KOPT-K1 (cell line): Measurements from ENCODE around the gene EMILIN1.
A peak's percentile ranks its signal among the peaks of the same experiment; 100 is the strongest.

ENCODE experiments used
- H3K27ac ChIP-seq: fragments of 200-600 bp; sonication (generic); 2 replicates; pipeline ENCODE4 v1.5.1; 2016; ENCODE audit warnings: antibody characterized with exemption, mild to moderate bottlenecking, low read depth, low read length; ENCODE audit not compliant: poor library complexity, severe bottlenecking
- H3K36me3 ChIP-seq: fragments of 200-600 bp; sonication (generic); 2 replicates; pipeline ENCODE4 v1.5.1; 2017; ENCODE audit warnings: antibody characterized with exemption, mild to moderate bottlenecking, low read length, moderate library complexity; ENCODE audit not compliant: insufficient read depth
- H3K9me3 ChIP-seq: fragments of 200-600 bp; sonication (generic); 2 replicates; pipeline ENCODE4 v1.5.1; 2017; ENCODE audit warnings: antibody characterized with exemption, low read length, mild to moderate bottlenecking; ENCODE audit not compliant: insufficient read depth, poor library complexity, severe bottlenecking

Gene EMILIN1

DNA sequence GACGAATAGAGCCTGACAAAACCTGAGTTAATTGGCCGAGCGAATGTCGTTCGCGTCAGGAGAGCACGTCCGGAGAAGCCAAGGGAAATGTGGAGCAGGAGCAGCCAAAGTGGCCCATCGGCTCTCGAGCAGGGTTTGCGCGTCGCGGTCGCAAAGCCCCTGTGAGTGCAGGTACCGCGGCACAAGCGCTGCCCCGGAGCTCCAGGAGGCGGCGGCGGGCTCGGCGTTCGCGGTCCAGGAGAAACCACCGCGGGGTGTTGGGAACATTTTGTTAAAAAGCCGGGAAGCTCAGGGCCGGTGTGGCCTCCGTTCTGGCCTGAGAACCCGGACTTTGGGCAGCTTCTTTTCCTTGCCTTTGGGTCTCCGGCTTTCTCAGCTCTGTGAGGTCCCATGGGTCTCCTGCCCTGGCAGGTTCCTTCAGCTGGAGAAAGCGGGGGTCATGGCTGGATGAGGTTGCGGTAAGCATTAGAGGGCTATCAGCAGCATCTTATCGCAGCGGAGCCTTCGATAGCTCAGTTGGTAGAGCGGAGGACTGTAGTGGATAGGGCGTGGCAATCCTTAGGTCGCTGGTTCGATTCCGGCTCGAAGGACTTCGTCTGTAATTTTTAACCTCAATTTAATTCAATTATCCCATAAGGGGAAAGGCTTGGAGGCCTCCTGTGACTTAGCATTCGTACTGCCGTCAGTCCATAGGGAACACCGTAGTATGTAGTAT lies 28.0 kb upstream of the EMILIN1 start:
- Histone ChIP-seq H3K36me3 (peaks cover 23% of the 10 kb centered on the region), H3K27ac (peak overlapping the region; percentile 88), H3K9me3 (no peaks in the 10 kb centered on the region)

DNA sequence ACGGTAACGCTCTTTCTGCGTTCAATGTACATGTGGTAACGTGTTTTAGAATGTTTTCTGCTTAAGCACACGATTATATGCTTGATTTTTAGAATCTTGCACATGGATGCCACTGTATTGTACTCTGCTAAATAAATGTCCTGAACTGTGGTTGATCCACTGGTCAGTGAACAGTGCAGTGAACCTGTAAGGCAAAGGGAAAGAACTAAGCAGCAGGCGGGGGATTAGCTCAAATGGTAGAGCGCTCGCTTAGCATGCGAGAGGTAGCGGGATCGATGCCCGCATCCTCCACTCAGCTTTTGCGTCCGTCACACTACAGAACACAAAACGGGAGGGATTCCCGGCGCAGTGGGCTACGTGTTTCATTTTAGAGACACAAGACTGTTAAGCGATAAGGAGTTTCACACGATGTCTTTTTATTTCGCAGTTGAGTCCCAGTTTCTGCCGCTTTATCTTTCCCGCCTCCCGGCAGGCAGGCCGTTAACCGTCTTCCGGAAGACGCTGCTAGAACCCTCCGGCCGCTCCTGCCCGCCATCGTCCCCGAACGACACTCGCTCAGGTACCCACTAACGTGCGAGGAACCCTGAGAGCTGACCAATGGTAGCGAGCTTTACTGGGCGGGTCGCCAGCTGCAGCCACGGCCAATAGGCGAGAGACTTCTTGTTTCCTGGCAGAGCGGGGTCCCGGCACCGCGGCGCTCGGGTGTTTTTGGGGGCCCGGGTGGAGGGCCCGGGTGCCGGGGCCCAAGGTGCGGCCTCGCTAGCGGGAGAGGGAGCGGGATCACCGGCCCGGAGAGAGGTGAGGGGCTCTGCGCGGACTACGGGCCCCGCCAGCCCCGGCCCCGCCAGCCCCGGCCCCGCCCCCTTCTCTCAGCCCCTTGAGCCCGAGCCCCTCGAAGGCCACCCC lies 27.2 kb upstream of the EMILIN1 start, which contains the start of gene AGBL5:
Gene AGBL5, plus strand, starts transcription at position 673 of the 906 bp plus-strand sequence. CDS start 1,291 bp downstream, outside the sequence.
- peak within 1 kb of the TSS; percentile 88 for H3K27ac ChIP-seq
- H3K9me3 ChIP-seq, result no peaks in the 10 kb centered on the region
- H3K36me3 ChIP-seq, result peaks cover 31% of the 10 kb centered on the region

DNA sequence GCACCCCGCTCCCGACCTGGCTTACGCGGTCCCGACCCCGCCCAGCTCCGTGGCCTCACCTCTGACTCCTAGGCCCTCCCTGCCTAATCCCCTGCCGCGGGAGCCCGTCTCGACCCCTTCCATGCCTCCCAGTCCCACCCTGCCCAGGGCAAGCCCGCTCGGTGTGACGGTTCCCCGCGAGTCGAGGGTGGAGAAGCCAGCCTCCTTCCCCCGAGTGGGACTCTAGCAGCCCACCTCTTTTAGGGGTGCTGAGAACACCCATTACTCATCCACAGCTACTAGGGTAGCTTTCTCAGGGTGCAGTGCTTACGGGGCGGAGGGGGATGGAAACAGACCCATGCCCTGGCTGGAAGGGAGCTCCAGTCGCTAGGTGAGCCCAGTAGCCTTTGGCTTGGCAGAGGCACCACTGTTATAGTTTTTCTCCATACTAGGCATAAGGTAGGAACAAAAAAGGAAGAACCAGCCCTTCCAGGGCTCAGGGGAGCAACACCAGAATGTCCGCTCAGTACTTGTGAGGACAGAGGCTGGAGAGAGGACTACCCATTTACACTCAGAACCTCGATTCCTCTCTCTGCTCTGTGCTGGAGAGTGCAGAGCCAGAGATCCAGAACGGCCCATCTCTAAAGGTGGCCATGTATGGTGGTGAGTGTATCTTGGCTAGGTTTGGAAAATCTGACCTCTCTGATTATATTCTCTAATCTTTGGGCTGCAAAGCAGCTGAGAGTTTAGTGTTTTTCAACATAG lies 26.3 kb upstream of the EMILIN1 start:
- Histone ChIP-seq H3K9me3 (no peaks in the 10 kb centered on the region), H3K36me3 (peaks cover 39% of the 10 kb centered on the region), H3K27ac (peak overlapping the region; percentile 88)

DNA sequence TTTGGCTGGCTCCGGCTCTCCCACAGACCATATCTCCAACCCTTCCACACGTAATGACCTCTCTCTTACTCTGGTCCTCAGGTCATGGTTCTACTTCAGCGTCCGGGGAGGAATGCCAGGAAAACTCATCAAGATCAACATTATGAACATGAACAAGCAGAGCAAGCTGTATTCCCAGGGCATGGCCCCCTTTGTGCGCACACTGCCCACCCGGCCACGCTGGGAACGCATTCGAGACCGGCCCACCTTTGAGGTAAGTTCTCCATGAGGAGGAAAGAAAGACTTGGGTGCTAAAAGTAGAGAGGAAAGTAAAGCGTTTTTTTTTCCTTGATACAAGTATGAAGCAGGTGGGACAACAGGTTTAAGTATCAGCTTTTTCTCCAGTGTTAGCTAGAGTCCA lies 25.1 kb upstream of the EMILIN1 start:
- Histone ChIP-seq H3K27ac (no peak overlapping the region), H3K36me3 (peaks cover 50% of the 10 kb centered on the region), H3K9me3 (no peaks in the 10 kb centered on the region)

DNA sequence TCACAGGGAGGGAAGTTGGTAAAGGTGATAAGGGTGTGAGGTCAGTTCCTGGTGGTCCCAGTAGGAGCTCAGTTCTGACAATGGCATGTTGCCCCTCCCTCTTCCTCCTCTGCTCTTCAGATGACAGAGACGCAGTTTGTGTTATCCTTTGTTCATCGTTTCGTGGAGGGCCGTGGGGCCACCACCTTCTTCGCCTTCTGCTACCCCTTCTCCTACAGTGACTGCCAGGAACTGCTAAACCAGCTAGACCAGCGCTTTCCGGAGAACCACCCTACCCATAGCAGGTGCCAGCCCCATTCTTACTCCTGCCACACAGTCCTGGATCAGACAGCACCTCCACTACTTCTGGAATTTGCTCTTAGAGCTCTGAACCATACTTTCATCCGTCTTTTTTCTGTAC lies 24.6 kb upstream of the EMILIN1 start:
- no peak overlapping the region for H3K27ac ChIP-seq
- no peaks in the 10 kb centered on the region for H3K9me3 ChIP-seq
- H3K36me3 ChIP-seq, result peaks cover 54% of the 10 kb centered on the region

DNA sequence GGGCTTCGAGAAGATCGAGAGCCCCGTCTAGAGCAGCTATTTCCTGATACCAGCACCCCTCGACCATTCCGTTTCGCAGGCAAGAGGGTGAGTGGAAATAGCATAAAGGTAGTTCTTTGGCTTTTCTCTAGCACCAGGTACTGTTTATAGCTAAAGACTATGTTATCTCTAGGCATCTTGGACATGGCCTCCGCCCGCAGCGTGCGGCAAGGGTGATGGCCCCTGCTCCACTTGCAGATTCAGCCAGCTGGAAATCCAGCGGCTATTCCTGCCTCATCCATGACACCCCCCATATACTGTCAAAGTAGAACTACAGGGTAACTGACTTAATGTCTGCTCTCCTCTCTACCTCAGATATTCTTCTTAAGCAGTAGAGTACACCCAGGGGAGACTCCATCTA lies 23.7 kb upstream of the EMILIN1 start:
- Histone ChIP-seq H3K36me3 (peaks cover 64% of the 10 kb centered on the region), H3K9me3 (no peaks in the 10 kb centered on the region), H3K27ac (no peak overlapping the region)

DNA sequence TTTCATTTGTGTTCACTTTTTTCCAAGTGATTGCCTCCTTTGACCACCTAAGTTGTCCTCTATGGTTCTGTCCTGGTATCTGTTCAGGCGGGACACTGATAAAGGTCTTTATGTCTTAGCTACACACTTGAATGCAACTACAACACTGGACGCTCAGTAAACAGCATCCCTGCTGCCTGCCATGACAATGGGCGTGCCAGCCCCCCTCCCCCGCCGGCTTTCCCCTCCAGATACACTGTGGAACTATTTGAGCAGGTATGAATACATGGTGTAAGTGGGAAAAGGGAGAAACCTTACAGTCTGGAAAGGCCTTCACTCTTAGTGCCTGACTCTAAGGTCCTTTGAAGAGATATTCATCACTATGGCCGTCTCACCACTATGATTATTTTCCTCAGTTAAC lies 21.2 kb upstream of the EMILIN1 start:
- Histone ChIP-seq H3K27ac (no peak overlapping the region), H3K36me3 (peaks cover 75% of the 10 kb centered on the region), H3K9me3 (no peaks in the 10 kb centered on the region)

DNA sequence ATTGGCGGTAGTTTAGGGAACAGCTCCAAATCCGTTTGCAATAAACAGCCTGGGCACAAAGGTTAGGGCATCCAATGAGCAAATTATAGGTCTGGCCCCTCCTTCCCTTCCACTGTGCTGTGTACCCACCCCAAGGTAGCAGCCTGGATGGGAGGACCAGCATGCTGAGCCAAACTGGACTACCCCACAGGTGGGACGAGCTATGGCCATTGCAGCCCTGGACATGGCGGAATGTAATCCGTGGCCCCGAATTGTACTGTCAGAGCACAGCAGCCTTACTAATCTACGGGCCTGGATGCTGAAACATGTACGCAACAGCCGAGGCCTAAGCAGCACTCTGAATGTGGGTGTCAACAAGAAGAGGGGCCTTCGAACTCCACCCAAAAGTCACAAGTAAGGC lies 20.2 kb upstream of the EMILIN1 start:
- no peak overlapping the region for H3K27ac ChIP-seq

DNA sequence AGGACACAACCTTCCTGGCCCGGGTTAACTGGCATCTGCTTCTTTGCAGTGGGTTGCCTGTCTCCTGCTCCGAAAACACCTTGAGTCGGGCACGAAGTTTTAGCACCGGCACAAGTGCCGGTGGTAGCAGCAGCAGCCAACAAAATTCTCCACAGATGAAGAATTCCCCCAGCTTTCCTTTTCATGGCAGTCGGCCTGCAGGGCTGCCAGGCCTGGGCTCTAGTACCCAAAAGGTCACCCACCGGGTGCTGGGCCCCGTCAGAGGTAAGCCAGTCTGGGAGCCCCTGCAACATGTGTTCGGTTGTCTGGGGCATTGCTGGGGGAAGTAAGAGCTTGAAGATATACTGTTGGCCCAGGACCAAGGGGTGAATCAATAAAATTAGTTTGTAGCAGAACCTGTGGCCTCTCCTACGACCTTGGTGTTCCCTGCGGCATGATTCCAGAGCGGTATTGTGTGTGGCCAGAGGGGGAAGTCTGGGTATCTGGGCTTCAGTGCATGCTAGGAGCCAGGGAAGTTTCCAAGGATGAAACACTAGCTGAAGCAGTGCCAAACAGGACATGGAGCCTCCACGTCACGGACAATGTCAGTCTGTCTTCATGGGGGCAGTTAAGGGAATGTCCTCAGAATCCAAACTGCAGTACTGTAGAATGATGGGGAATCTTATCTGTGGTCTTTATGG lies 19.1 kb upstream of the EMILIN1 start:
- H3K36me3 ChIP-seq, result peaks cover 73% of the 10 kb centered on the region
- no peak overlapping the region for H3K27ac ChIP-seq
- H3K9me3 ChIP-seq, result no peaks in the 10 kb centered on the region

More for the DNA sequence above, 20.2 kb upstream of the EMILIN1 start:
- Histone ChIP-seq H3K36me3 (peaks cover 83% of the 10 kb centered on the region), H3K9me3 (no peaks in the 10 kb centered on the region)

DNA sequence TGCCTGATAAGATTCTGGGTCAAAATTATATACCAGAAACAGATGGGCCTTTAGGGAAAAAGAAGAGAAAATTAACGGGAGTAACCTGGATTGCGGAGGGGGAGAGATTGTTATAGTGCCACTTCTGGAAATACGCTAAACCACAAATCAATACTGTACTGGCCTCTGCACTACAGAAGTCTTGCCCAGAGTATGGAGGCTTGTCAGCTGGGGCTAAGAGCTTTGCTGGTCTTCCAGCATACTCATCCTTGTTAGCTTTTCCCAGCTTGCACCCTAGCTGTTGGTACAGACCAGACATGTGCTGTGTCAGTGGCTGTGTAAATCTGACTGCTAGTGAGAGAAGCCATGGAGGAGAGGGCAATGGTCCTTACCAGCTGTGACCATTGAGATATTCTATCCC lies 18.1 kb upstream of the EMILIN1 start:
- Histone ChIP-seq H3K27ac (no peak overlapping the region), H3K36me3 (peaks cover 68% of the 10 kb centered on the region)

DNA sequence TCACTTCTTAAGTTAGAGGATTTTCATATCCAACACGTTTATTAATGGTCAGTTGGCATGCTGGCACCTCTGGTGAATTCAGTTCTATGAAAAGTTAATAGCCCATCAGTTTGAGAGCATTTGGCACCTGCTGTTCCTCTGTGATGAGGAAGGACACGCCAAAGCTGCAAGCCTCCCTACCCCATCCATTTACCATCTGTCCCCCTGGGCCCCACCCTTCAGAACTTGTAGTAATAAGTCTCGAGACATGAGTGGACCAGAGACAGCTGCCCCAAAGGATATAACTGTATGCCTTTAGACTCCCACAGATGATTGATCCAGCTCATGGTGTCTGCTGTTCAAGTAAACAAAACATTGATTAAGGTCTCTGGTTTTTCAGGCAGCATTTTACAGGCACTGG lies 13.3 kb upstream of the EMILIN1 start:
- H3K9me3 ChIP-seq, result no peaks in the 10 kb centered on the region
- H3K27ac ChIP-seq, result no peak overlapping the region
- H3K36me3 ChIP-seq, result peaks cover 72% of the 10 kb centered on the region

More for the DNA sequence above, 18.1 kb upstream of the EMILIN1 start:
- H3K9me3 ChIP-seq, result no peaks in the 10 kb centered on the region

DNA sequence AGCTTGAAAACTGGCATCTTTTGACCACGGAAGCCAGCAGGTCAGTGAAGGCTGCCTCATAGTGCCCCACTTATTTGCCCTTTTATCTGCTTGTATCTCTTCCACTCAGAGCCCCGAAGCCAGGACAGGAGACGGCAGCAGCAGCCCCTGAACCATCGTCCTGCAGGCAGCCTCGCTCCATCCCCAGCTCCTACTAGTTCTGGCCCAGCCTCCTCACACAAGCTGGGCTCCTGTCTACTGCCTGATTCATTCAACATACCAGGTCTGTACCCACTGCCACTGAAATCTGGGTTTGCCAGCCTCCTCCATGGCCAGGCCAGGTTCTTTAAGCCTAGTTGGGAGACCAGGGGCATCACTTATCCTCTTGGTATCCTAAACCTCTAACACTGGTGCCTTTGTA lies 11.0 kb upstream of the EMILIN1 start:
- H3K27ac ChIP-seq, result no peak overlapping the region
- no peaks in the 10 kb centered on the region for H3K9me3 ChIP-seq
- H3K36me3 ChIP-seq, result peaks cover 62% of the 10 kb centered on the region

DNA sequence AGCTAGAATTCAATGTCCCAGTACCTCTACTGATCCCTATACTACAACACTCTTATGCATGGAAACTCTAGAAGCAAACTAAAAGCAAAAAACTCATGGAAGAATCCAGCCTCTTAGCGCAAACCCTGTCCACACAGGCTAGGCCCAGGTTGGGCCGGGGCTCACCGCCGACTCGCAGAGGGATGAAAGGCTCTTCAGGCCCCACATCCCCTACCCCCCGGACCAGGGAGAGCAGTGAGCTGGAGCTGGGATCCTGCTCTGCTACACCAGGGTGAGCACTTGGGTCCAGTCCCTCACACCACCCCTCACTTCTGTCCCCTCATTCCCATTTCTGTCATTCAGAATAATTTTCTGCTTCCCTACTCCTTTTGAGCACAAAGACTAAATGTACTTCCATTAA lies 9.0 kb upstream of the EMILIN1 start:
- H3K9me3 ChIP-seq, result no peaks in the 10 kb centered on the region
- H3K36me3 ChIP-seq, result peaks cover 55% of the 10 kb centered on the region
- H3K27ac ChIP-seq, result no peak overlapping the region

DNA sequence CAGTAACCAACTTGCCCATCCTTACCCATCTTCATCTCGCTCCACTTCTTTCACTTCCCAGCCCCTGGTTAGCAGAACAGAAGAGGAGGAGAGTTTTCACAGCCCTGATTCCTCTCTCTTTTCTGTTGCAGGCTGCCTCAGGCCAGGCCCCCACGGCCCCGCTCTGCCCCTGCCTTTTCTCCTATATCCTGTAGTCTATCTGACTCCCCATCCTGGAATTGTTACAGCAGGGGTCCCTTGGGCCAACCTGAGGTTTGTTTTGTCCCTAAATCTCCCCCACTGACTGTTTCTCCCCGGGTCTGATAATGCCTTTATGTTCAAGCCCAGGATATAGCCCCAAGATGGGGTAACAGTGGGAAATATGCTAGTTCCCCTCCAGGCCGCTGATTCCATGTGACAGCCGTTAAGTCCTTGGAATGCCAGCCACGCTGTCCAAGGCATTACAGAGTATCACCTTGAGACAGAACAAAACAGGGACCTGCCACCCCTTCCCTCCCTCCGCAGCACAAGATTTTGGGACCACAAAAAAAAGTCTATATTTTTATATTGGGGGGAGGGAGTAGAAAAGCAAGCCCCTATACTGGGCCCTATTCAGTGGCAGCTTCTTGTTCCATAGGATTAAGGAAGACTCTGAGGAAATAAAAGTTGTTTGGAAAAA lies 8.3 kb upstream of the EMILIN1 start:
- Histone ChIP-seq H3K27ac (peak overlapping the region; percentile 65), H3K9me3 (no peaks in the 10 kb centered on the region), H3K36me3 (peaks cover 52% of the 10 kb centered on the region)
